GM12878 (cell line): ENCODE data around the gene ZNF512B. TPM values are rescaled to one million over a fixed set of nuclear protein-coding genes. Genes with fewer than 3 reads are reported as not detected.
"Not testable (repeated sequence)": the region's sequence is repeated elsewhere in the genome, so short reads cannot be mapped to it uniquely, and the experiment has no call there.

Experiments used
- ATAC-seq: fragments of 200-7000 bp; cut with Tn5 transposase; 3 replicates; pipeline ENCODE4 v1.9.1; 2020; ENCODE audit warnings: mild to moderate bottlenecking, moderate library complexity
- BruUV-seq: library from RNA; stranded (reverse); fragments of 400-500 nt; replicated peaks from 2 replicates; lab custom pipeline; 2021; lab: Mats Ljungman, UMichigan
- CTCF ChIA-PET: fragments of 300-600 bp; sonication (Branson Sonifier 250); formaldehyde crosslinking; extraction: SDS; loops from one replicate; lab custom pipeline; 2021; ENCODE audit warnings: inconsistent platforms; lab: Yijun Ruan, JAX
- POLR2A ChIA-PET: fragments of 350-600 bp; formaldehyde crosslinking; extraction: SDS; loops from one replicate; lab custom pipeline; 2021; ENCODE audit warnings: inconsistent platforms; lab: Charles Lee
- RAD21 ChIA-PET: fragments of 300-600 bp; sonication (Branson Sonifier 250); formaldehyde crosslinking; loops from one replicate; lab custom pipeline; 2023; ENCODE audit warnings: antibody characterized with exemption; ENCODE audit not compliant: unreplicated experiment; lab: Charles Lee
- SMC1A ChIA-PET: fragments of 300-600 bp; sonication (Branson Sonifier 250); formaldehyde crosslinking; loops from one replicate; lab custom pipeline; 2023; ENCODE audit not compliant: unreplicated experiment, uncharacterized antibody; lab: Charles Lee
- DNase-seq: peaks from one replicate; pipeline ENCODE4 v3.0.0-alpha.2; 2011; ENCODE audit warnings: low read depth, low spot score
- FAIRE-seq: peaks from 3 replicates; lab custom pipeline; 2011; peaks lifted over from hg19 to GRCh38; lab: Jason Lieb, UNC
- H2AFZ ChIP-seq: 2 replicates; pipeline ENCODE4 v1.6.0; 2011; ENCODE audit warnings: low read depth, low read length, control low read depth; ENCODE audit not compliant: control insufficient read depth
- H3K27ac ChIP-seq: 2 replicates; pipeline ENCODE4 v1.5.1; 2011; ENCODE audit warnings: control low read depth; ENCODE audit not compliant: control insufficient read depth, insufficient read depth
- H3K27me3 ChIP-seq, 2 experiments: replicated peaks in 1 of 2; 2 replicates each; pipeline versions ENCODE4 v1.6.0 to v1.6.1; 2011; ENCODE audit warnings: low read length in 1 of 2; ENCODE audit not compliant: control insufficient read depth in 2 of 2, insufficient read depth in 2 of 2
- H3K36me3 ChIP-seq, 2 experiments: 2 replicates each; pipeline ENCODE4 v1.5.1; 2011; ENCODE audit warnings: low read length in 1 of 2; ENCODE audit not compliant: control insufficient read depth in 2 of 2, insufficient read depth in 2 of 2
- H3K4me1 ChIP-seq: 2 replicates; pipeline ENCODE4 v1.6.1; 2011; ENCODE audit warnings: mild to moderate bottlenecking, low read length, moderate library complexity, mixed read lengths; ENCODE audit not compliant: control insufficient read depth, insufficient read depth
- H3K4me2 ChIP-seq: 2 replicates; pipeline ENCODE4 v1.6.0; 2011; ENCODE audit warnings: control low read depth; ENCODE audit not compliant: control insufficient read depth, insufficient read depth
- H3K4me3 ChIP-seq: fragments of 200-600 bp; sonication (generic); 2 replicates; pipeline ENCODE4 v1.5.1; 2016
- H3K79me2 ChIP-seq: 2 replicates; pipeline ENCODE4 v1.6.0; 2011; ENCODE audit warnings: low read length; ENCODE audit not compliant: control insufficient read depth, insufficient read depth
- H3K9ac ChIP-seq: 2 replicates; pipeline ENCODE4 v1.8.0; 2011; ENCODE audit warnings: low read length, control low read depth, mixed read lengths; ENCODE audit not compliant: control insufficient read depth, insufficient read depth
- H3K9me3 ChIP-seq: replicated peaks from 3 replicates; pipeline ENCODE4 v1.5.1; 2011; ENCODE audit warnings: mild to moderate bottlenecking, low read length; ENCODE audit not compliant: control insufficient read depth, insufficient read depth
- H4K20me1 ChIP-seq: 2 replicates; pipeline ENCODE4 v1.6.0; 2011; ENCODE audit not compliant: control insufficient read depth, insufficient read depth
- CREM ChIP-seq: IDR thresholded peaks from 2 replicates; pipeline ENCODE4 v1.6.1; 2014; ENCODE audit warnings: antibody characterized with exemption, low read depth
- RUNX3 ChIP-seq: IDR thresholded peaks from 2 replicates; pipeline ENCODE4 v1.6.1; 2012; ENCODE audit warnings: low read length, inconsistent platforms
- TARDBP ChIP-seq: IDR thresholded peaks from 2 replicates; pipeline ENCODE4 v1.6.1; 2016; ENCODE audit warnings: borderline replicate concordance
- TCF3 ChIP-seq: IDR thresholded peaks from 2 replicates; pipeline ENCODE4 v1.6.1; 2012; ENCODE audit warnings: low read depth, mild to moderate bottlenecking, low read length, borderline replicate concordance; ENCODE audit not compliant: insufficient read depth
- ZNF217 ChIP-seq: fragments of 450-650 bp; IDR thresholded peaks from 2 replicates; pipeline ENCODE4 v1.6.1; 2017; ENCODE audit warnings: antibody characterized with exemption, mild to moderate bottlenecking
- ZNF24 ChIP-seq: fragments of 450-650 bp; IDR thresholded peaks from 2 replicates; pipeline ENCODE4 v1.6.1; 2017; ENCODE audit warnings: antibody characterized with exemption, mild to moderate bottlenecking
- WGBS: methylation state at CpG from one replicate; pipeline ENCODE4 v1.1.6; 2016; ENCODE audit warnings: low lambda C conversion rate; ENCODE audit not compliant: insufficient replicate concordance, insufficient coverage; ENCODE audit errors: missing lambda C conversion rate; 5-methylcytosine and 5-hydroxymethylcytosine counted together
- in situ Hi-C: fragments of 300-500 bp; cut with MboI; formaldehyde crosslinking; loops from 9 replicates; pipeline ENCODE4 v1.14.3; 2018; ENCODE audit warnings: mixed read lengths
- intact Hi-C: fragments of 100-400 bp; cut with micrococcal nuclease; formaldehyde crosslinking; loops from one replicate; pipeline ENCODE4 v1.14.2; 2022; ENCODE audit not compliant: unreplicated experiment
- polyA plus RNA-seq, 11 experiments: library from polyadenylated mRNA; depleted of rRNA in 4 of 11; unstranded in 6 of 11; stranded (reverse) in 5 of 11; fragments of >200 nt; fragmentation: Nextera tagmentation in 4 of 11; fragmentation: Illumina TruSeq in 1 of 11; extraction: Ambion mirVana in 4 of 11; extraction: Trizol in 1 of 11; gene quantifications; 1 replicate in 1 of 11; 2 replicates in 10 of 11; pipeline versions ENCODE4 v1.2.1 to v1.2.3, GENCODE V29; 2011 to 2016; ENCODE audit warnings: inconsistent platforms in 2 of 11, missing spikeins in 2 of 11, low read depth in 1 of 11
- total RNA-seq, 4 experiments: library from RNA; depleted of rRNA in 3 of 4; stranded (reverse); fragments of >200 nt in 3 of 4; fragmentation: Illumina TruSeq in 1 of 4; extraction: Trizol in 1 of 4; gene quantifications; 2 replicates each; pipeline versions ENCODE4 v1.2.1 to v1.2.3, GENCODE V29; 2013 to 2021

ZNF512B gene
- total and polyA plus RNA-seq, 10 of the 15 experiments (the other 5 are each of a cell fraction or from before 2014, with no cell fraction given): 0.06 to 23.9 (median 4.0) TPM

- no peak for TF ChIP-seq ZNF24
- TF ChIP-seq TCF3: no peak
- no peak for TF ChIP-seq CREM
- no peak for TF ChIP-seq TARDBP
Observed at GRCh38 chr20:63919130-63919529, 50.6 kb downstream of the ZNF512B start (continued).

- Histone ChIP-seq H3K9ac (no peak overlapping the region), H3K9me3 (peaks cover 2% of the 10 kb centered on the region; the same call in 2 of the 3 replicates), H3K27me3 (no peaks in the 10 kb centered on the region), H4K20me1 (no peaks in the 10 kb centered on the region), H3K4me2 (peak overlapping the region; percentile 8; the same call in 1 of the 2 replicates), H3K4me1 (peaks cover 3% of the 10 kb centered on the region), H3K4me3 (no peak overlapping the region), H3K36me3 (peaks cover 4 to 12% of the 10 kb centered on the region in 2 experiments; a peak in 3 of 4 replicates), H3K79me2 (peaks cover 16% of the 10 kb centered on the region), H3K27ac (peak overlapping the region; percentile 13; the same call in 1 of the 2 replicates), H2AFZ (no peak overlapping the region)
- no peak for ATAC-seq
- in situ Hi-C loops (no loop called here), intact Hi-C loops (no loop called here)
- FAIRE-seq: peak; percentile 52
- DNase-seq: no peak
- WGBS: 56% methylated on average over 11 of the region's 11 CpGs
- BruUV-seq: no TSS peak
- TF ChIP-seq RUNX3: peak; percentile 55
- TF ChIP-seq ZNF217: no peak
- POLR2A ChIA-PET: no interaction called here
- CTCF ChIA-PET: no interaction called here
- SMC1A ChIA-PET: no interaction called here
- RAD21 ChIA-PET: interaction anchor here (1.6 kb wide), 1 partner anchor 21 kb away, joined by 4 read pairs; no protein-coding TSS in a partner anchor
Observed at GRCh38 chr20:63917811-63918210, 51.9 kb downstream of the ZNF512B start.

GRCh38 chr20:63916371-63916939 lies 53.3 kb downstream of the ZNF512B start:
- POLR2A ChIA-PET, H4K20me1 ChIP-seq, H3K4me1 ChIP-seq, H3K9me3 ChIP-seq, H3K27ac ChIP-seq, H2AFZ ChIP-seq, SMC1A ChIA-PET, H3K4me2 ChIP-seq, H3K27me3 ChIP-seq, H3K4me3 ChIP-seq, ATAC-seq, H3K9ac ChIP-seq, in situ Hi-C loops, H3K36me3 ChIP-seq, DNase-seq, intact Hi-C loops, FAIRE-seq, CTCF ChIA-PET, RAD21 ChIA-PET: not testable (repeated sequence)
- H3K79me2 ChIP-seq: peaks cover 23% of the 10 kb centered on the region
- BruUV-seq: TSS peak; percentile 37
- WGBS: 99% methylated on average over 8 of the region's 8 CpGs
